ENCODE data around the gene IGF2R.
"Not testable (repeated sequence)": the region's sequence is repeated elsewhere in the genome, so short reads cannot be mapped to it uniquely, and the experiment has no call there.

IGF2R gene

DNA sequence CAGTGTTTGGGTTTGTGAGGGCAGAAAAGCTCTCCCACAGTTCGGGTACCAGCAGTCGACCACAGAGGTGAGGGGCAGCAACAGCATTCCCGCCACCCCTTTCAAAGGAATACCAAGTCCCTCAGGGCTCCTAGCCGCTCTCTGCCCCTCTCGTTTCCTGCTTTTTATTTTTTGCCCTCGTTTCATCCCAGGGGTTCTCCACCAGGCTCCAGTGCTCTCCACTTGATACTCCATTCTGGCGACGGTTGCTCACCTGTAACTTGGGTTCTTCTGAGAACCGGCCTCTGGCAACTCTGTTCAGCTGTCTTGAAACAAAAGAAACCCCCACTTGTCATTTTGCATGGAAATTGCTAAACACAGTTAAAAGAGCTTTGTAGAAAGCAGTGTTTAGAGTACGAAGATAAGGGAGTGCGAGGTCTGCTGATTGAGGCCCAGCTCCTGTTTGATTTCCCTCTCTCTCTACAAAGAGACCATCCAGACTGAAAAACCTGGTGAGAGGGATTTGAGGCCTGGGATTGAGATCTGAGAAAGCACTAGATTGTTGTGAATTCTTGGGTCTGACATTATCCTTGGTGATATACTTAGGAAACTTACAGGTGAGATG is 28.7 kb downstream of the IGF2R start:
- DNase-seq (ENCODE audit: low read depth), result no peak

DNA sequence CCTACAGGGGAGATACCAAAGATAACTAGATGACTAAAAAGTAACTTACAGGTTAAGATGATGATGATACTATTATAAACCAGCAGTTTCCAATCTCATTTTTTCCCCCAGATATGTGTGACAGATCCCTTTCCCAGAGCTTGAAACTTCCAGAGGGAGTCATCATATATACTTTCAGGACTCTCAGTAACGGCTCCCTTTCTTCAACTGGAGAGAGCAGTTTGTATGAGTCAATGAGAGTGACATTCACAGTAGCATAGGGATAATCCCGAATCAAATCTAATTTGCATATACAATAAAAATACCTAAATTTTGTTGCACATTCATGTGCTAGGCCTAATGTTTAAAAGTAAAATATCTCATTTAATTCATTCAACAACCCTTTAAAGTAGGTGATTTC is 29.7 kb downstream of the IGF2R start:
- DNase-seq (ENCODE audit: low read depth), result no peak

DNA sequence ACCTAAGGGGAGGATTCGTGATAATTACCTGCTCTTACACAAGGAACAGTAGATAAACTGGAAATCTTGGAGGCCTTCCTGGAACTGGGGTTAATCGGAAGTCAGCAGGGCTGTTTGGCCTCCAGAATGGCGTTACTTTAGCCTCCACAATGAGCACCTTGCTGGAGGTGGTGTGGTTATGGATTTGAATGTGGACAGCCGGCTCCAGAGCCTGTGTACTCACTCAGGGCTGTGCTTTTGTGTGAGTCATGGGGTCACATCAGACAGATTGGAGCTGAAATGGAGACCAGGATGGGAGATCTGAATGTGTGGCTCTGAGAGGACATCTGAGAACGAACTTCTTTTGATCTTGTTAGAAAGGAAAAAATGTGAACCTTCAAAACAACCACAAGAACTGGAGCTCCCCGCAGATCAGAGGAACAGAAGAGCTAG is 30.4 kb downstream of the IGF2R start:
- DNase-seq (ENCODE audit: low read depth), result no peak

DNA sequence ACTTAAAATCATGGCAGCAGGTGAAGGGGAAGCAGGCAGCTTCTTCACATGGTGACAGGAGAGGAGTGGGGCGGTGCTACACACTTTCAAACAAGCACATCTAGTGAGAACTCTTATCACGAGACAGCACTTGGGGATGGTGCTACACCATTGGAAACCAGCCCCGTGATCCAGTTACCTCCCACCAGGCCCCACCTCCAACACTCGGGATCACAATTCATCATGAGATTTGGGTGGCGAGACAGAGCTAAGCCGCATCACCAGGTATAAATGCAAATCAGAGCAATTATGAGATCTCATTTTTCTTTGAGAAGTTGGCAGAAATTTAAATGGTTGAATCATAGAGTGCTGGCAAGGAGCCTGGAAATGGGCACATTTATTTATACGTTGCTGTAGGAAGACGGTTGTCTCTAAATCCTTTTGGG is 31.4 kb downstream of the IGF2R start:
- no peak for DNase-seq (ENCODE audit: low read depth)

DNA sequence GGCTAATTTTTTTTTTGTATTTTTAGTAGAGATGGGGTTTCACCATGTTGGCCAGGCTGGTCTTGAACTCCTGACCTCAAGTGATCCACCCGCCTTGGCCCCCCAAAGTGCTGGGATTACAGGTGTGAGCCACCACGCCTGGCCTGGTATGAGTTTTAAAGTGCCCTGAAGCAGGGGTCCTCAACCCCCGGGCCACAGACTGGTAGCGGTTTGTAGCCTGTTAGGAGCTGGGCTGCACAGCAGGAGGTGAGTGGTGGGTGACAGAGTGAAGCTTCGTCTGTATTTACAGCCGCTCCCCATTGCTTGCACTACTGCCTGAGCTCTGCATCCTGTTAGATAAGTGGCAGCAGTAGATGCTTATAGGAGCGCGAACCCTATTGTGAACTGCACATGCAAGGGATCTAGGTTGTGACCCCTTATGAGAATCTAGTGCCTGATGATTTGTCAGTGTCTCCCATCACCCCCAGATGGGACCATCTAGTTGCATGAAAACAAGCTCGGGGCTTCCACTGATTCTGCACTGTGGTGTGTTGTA is 32.1 kb downstream of the IGF2R start:
- DNase-seq (ENCODE audit: low read depth), result not testable (repeated sequence)

DNA sequence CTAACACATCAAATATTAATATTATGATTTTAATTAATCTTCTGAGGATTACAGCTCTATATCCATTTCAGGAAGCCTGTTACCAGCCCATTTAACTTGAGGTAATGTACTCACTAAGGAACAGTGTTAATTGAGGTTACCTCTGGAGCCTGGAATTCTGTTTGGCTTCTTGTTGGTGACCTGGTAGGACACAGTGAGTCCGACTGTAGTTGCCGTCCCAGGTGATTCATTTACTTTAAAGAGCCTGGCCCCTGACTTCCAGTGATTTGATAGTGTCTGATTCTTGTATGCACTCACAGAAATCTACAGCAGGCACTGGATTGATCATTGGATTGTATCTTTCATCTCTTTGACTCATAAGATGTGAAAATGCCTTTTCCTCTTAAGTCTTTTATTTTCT is 34.0 kb downstream of the IGF2R start:
- DNase-seq (ENCODE audit: low read depth), result no peak

DNA sequence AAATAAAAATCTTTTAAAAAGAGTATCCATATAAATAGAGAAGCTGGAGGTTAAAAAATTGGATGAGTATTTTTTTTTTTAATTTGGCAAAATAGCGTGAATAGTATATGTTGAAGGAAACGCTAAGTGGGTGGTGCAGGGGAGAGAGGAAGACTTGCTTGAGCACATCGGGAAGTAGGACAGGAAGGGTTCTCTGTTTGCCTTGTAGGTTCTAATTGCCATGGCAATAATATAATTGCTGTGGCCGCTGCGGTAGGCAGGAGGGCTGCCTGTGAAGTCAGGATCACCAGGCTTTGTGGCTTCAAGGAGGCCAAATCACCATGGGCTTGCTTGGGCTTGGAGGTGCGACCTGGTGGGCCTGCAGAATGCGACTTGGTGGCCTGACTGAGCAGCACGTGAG is 35.1 kb downstream of the IGF2R start:
- no peak for DNase-seq (ENCODE audit: low read depth)

DNA sequence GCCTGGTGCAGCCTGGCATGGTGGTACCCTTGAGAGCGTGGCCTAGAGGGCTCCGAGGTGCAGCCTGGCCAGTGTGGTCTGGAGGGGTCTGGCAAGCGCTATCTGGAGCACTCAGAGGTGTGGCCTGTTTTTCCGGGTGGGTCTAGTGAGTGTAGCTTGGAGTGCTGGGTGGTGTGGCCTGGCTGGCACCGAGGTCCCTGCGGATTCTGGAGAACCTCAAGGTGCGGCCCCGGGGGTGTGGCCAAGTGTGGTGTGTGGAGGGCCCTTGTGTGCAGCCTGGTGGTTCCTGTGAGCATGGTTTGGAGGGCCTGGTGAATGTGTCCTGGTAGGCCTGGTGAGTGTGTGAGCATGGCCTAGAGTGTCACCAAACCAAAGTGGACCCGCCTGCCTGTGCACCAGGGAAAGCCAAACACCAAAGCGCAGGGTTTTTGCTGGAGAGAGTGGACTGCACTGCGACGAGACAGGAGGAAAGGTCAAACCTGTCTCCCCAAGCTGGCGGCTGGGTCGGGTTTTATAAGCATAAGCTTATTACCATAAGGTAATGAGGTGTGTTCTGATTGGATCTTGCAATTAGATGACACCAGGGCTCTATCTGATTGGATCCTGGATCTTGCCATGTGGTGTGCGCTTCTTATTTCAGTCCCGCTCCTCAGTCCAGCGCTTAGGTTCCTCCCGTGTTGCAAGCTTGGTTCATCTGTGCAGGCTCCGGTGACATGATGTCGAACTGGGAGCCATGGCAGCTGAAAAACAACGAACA is 35.7 kb downstream of the IGF2R start:
- DNase-seq (ENCODE audit: low read depth), result no peak

DNA sequence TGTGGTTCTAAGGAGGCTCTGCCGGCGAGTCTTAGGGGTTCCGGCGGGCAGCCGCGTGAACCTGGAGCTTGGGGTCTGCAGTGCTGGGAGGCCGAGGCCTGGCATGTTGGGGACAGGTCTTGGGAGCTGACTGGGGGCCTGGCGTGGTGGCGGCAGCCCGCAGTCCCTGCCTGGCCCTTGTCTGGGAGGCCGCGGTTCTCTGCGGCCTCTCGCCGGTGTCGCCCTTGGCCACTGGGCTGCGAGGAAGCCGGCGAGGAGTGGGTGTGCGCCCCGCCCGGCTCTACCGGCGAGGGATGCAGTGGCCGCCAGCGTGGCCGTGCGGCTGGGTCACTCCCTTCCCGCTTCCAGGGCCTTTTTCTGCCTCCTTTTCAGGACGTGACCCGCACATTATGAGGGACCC is 36.3 kb downstream of the IGF2R start:
- no peak for DNase-seq (ENCODE audit: low read depth)

DNA sequence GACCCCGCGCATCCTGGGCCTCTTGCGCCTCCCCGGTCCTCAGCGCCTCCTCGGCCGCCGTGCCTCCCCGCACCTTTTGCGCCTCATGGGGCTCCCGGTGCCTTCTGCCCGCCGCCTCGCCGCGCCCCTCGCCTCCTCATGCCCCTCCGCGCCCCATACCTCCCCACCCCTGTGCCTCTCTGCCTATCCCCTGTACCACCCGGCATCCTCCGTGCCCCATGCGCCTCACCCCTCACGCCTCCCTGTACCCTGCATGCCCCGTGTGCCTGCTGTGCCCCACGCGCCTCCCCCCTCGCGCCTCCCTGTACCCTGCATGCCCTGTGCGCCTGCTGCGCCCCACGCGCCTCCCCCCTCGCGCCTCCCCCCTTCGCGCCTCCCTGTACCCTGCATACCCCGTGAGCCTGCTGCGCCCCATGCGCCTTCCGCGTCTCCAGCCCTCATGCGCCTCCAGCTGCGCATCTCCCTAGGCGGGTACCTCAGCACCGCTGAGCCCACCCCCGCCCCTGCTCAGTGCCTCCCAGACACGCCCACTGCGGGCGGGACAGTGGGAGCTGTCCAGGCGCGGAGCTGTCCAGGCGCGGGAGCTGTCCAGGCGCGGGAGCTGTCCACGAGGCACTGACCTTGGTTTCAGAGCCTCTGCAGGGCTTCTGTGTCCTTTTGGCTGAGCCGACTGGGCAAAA is 37.1 kb downstream of the IGF2R start:
- DNase-seq (ENCODE audit: low read depth), result no peak

DNA sequence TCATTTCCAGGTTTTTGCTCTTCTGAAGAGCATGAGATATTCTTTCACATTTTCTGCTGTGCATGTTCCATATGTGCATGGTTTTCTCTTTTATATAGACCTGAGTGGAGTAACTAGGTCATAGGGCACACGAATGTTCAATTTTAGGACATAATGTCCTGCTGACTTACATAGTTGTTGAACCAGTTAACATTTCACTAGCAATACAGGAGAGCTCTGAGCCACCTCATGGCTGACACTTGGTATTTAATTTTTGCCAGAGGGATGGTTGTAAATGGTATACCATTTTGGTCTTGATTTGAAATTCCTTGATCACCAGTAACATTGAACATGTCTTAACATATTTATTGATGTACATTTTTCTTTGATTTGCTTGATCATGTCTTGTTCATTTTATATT is 38.3 kb downstream of the IGF2R start:
- DNase-seq (ENCODE audit: low read depth), result no peak

DNA sequence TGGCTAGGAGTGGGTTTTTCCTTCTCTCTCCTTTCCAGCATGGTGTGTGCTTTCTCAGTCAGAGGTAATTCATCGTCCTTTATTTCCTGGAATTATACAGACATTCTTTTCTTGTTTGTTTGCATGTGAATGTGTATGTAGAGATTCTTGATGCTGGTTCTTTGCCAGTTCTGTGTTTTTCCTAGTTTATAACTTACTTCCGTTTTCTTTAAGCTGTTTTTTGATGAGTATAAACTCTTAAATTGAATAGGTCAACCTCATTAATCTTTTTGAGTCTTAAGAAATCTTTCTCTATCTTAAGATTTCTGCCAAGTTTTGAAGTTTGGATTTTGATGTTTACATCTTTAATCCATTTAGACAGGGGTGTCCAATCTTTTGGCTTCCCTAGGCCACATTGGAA is 38.7 kb downstream of the IGF2R start:
- no peak for DNase-seq (ENCODE audit: low read depth)

DNA sequence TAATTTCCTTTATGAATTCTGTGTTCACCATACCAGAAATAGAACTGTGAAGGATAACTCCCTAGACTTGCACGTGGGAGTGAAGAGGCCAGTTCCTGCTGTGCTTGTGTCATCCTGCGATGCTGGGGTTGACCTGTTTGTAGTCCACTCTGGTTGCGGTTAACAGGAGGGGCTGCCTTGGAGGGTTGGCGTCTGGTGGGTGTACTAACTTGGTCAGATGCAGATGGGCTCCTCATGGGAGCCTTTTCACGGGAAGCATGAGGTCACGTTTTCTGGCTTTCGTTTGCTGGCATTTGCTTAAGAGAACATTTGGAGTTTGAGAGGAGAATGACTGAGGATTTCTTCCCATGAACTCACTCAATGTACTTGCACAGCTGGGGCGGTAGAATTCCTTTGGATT is 41.2 kb downstream of the IGF2R start:
- no peak for DNase-seq (ENCODE audit: low read depth)

DNA sequence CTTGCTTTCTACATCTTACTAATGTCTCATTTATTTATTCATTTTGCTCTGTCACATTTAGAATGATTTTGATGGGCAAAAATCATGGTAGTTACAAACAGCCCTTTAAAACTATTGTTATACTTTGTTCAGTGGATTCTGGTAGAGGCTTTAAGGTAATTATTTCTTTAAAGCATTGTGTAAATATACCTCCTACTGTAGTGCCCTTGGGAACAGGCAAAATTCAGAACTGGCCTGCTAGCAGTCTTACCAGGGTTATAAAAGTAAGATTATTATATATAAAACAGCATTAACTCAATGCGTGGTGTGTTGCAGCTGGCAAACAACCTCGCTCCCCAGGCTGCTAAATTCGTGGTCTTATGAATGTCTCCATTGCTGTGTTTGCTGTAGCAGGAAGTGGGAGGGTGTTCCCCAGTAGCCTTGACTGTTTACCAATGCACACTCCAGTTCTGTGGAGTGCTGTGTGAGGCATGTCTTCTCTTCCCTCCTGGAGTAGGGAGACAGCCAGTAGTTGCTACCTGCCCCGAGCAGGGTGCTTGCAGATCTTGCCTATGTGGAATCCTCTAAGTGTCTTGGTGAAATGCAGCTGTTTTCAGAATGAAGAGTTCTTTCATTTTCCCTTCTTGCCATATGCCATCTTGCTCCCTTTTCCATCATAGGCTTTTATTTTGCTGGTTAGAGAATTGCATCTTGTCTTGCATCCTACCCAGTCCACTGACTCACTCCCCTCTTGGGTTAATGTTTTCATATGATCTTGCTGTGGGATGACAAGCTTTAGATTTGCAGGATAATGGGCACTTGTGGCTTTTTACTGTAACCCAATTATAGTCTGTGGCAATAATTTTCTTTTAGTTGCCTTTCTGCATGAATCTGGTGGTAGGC is 45.3 kb downstream of the IGF2R start:
- DNase-seq (ENCODE audit: low read depth), result no peak

DNA sequence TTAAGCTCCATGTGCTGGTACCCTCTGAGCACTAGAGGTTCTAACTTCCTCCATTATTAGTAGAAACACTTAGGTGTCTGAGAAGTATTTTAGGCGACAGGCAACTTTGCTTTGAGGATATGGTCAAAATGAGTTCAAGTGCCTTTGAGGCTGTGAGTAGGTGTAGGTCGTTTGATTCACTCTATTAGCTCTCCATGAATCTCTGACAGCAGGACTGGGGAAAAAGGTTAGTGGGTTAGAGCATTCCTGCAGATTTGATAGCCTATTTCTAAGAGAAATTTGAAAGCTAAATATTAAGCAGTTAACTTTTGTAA is 45.9 kb downstream of the IGF2R start:
- no peak for DNase-seq (ENCODE audit: low read depth)

DNA sequence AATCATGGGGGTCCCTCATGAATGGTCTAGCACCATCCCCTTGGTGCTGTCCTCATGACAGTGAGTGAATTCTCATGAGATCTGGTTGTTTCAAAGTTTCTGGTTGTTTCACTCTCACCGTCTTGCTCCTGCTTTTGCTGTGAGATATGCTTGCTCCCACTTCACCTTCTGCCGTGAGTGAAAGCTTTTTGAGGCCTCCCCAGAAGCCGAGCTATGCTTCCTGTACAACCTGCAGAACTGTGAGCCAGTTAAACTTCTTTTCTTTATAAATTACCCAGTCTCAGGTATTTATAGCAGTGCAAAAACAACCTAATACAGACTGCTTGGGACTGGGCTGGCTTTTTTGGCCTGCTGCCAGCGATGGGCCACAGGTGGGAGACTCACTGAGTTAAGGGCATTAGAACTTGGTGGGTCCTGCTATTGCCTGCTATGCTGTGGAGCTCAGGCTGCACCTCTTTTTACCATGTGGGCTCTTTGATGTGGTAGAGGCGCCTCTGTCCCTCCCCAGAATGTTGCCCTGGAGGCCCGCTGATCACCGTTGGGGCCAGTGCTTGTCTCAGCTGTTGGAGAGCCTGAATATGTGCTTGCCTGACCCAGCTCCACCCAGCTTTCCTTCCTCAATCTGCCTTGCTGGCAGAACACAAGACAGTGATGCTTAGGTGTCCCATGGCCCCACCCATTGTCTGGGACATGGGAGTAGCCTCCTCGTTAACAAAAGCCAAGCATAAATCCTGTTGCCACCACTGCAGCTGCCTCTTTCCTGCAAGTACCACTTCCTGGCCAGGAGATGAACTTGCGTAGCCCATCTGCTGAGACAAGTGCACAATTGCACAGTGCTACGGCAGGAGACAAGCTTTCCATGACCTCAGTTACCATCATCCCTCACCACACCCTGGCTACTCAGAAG is 47.1 kb downstream of the IGF2R start:
- no peak for DNase-seq (ENCODE audit: low read depth)

DNA sequence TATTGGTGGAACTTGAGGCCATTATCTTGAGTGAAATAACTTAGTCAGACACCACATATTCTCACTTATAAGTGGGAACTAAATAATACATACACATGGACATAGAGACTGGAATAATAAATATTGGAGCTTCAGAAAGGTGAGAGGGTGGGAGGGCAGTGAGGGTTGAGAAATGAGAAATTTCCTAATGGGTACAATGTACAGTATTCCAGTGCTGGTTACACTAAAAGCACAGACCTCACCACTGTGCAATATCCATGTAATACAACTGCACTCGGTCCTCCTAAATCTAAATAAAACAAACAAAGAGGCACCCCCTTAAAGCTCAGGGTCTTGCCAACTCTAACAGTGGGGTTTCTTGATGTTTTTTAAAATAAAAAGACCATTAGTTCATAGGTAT is 53.2 kb downstream of the IGF2R start:
- no peak for DNase-seq (ENCODE audit: low read depth)

DNA sequence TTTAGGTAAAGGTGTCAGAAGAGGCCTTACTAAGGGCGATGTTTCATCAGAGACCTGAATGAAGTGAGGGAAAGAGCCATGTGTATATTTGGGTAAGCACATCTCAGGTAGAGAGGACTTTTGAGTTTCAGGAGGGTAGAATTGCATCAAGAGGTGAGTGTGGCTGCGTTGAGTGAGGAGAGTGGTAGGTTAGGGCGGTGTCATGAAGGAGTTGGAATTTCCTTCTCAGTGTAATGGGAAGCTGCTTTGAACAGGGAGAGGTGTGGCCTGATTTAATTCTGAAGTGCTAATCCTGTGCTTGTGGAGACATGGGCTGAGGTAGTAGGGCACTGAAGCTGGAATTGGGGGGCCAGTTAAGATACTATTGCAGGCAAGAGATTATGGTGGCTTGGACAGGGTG is 53.9 kb downstream of the IGF2R start:
- no peak for DNase-seq (ENCODE audit: low read depth)

DNA sequence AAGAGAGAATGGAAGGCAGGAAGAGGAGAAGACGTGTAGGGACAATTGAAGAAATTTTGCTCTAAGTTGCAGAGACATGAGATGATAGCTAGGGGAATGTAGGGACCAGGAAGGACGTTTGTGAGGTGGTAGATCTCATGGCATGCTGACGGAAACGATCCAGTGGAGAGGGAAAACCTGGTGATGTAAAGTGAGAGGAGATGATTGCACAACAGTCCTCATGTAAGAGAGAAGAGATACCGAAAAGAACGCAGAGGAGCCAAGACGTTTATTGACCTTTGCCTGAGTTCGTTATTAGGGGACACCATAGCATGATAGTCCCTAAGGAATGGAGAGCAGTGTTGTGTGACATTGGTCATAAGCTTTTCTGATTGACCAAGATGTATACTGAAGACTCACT is 55.3 kb downstream of the IGF2R start:
- DNase-seq (ENCODE audit: low read depth), result no peak

DNA sequence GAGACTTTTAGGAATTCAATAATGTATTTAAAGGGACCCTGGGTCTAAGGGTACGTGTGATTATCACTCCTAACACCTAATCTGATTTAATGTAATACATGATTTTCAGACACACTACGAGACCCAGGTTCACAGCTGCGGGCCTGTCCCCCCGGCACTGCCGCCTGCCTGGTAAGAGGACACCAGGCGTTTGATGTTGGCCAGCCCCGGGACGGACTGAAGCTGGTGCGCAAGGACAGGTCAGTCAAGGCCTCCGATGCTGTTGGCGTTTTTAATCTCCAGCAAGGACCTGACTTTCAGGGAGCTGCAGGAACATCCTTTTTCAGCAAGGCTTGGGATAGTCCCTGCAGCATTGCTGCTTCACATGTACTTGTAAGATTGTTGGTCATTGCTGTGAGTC is 58.2 kb downstream of the IGF2R start:
- no peak for DNase-seq (ENCODE audit: low read depth)

DNA sequence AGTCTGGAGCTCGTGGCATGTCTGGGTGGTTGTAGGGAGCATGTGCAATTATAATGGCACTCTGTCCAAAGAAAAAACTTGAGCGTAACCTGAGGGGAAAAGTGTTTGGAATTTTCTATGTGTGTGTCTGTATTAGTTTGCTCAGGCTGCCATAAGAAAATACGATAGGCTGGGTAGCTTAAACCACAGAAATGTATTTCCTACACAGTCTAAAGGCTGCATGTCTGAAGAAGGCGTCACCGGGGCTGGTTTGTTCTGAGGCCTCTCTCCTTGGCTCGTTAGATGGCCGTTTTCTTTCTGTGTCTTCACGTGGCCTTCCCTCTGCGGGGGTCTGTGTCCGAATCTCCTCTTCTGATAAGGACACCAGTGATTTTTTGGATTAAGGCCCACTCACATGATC is 59.0 kb downstream of the IGF2R start:
- no peak for DNase-seq (ENCODE audit: low read depth)

All from HS-27A (cell line).